ENCODE data around the gene UGT1A4. TPM values are rescaled to one million over a fixed set of nuclear protein-coding genes. Genes with fewer than 3 reads are reported as not detected.

The UGT1A4 gene
- total and polyA plus RNA-seq, 10 of the 15 experiments (the other 5 are each of a cell fraction or from before 2014, with no cell fraction given): not detected

GRCh38 chr2:233676046-233676445, 42.5 kb upstream of the UGT1A4 start:
- intact Hi-C loops (cut with micrococcal nuclease; ENCODE audit: unreplicated experiment) (no loop called here), in situ Hi-C loops (cut with MboI) (no loop called here)
- Histone ChIP-seq H4K20me1 (ENCODE audit: control insufficient read depth, insufficient read depth) (no peaks in the 10 kb centered on the region), H3K27me3 (replicated peaks in 1 of 2; ENCODE audit: control insufficient read depth in 2 of 2, insufficient read depth in 2 of 2, low read length in 1 of 2) (no peaks in the 10 kb centered on the region; a peak in 2 of 4 replicates), H3K79me2 (ENCODE audit: control insufficient read depth, insufficient read depth, low read length) (no peaks in the 10 kb centered on the region), H3K27ac (ENCODE audit: control insufficient read depth, insufficient read depth) (no peak overlapping the region), H3K4me1 (ENCODE audit: control insufficient read depth, insufficient read depth, low read length) (no peaks in the 10 kb centered on the region), H2AFZ (ENCODE audit: control insufficient read depth, low read depth, low read length) (no peak overlapping the region), H3K36me3 (ENCODE audit: control insufficient read depth in 2 of 2, insufficient read depth in 2 of 2, low read length in 1 of 2) (no peaks in the 10 kb centered on the region), H3K4me3 (no peak overlapping the region), H3K4me2 (ENCODE audit: control insufficient read depth, insufficient read depth) (no peak overlapping the region), H3K9ac (ENCODE audit: control insufficient read depth, insufficient read depth, low read length) (no peak overlapping the region), H3K9me3 (replicated peaks; ENCODE audit: control insufficient read depth, insufficient read depth, low read length) (no peaks in the 10 kb centered on the region)
- ChIA-PET POLR2A (interaction anchor here (0.5 kb wide), 1 partner anchor 160 kb away, joined by 3 read pairs; no protein-coding TSS in a partner anchor), SMC1A (ENCODE audit: uncharacterized antibody, unreplicated experiment) (no interaction called here), RAD21 (ENCODE audit: unreplicated experiment) (no interaction called here), CTCF (no interaction called here)
- ATAC-seq (no peak), FAIRE-seq (no peak), DNase-seq (ENCODE audit: low read depth, low spot score) (no peak)
- BruUV-seq (replicated peaks): no TSS peak
- WGBS (ENCODE audit: insufficient coverage, insufficient replicate concordance, low lambda C conversion rate, missing lambda C conversion rate): 0% methylated on average over 2 of the region's 2 CpGs
- no peak for TF ChIP-seq RCOR1 (conservative IDR thresholded peaks at IDR 0.05; ENCODE audit: low read depth, low read length)
- TF ChIP-seq POLR2AphosphoS2 (IDR thresholded peaks at IDR 0.05; ENCODE audit: low read depth, low read length): no peak
- TF ChIP-seq CHD1 (IDR thresholded peaks at IDR 0.05; ENCODE audit: low read depth, low read length): no peak
- TF ChIP-seq KAT2A (conservative IDR thresholded peaks at IDR 0.05; ENCODE audit: control insufficient read depth, low read depth, low read length): no peak
- TF ChIP-seq STAT3 (IDR thresholded peaks at IDR 0.05; ENCODE audit: low read depth, low read length): no peak
- no peak for TF ChIP-seq CREB1 (IDR thresholded peaks at IDR 0.05; ENCODE audit: low read depth)
- TF ChIP-seq ZNF592 (IDR thresholded peaks at IDR 0.05): no peak
- TF ChIP-seq SREBF2 (IDR thresholded peaks at IDR 0.05; ENCODE audit: low read length): no peak
- no peak for TF ChIP-seq CUX1 (IDR thresholded peaks at IDR 0.05; ENCODE audit: insufficient replicate concordance, low read depth, low read length)

All from GM12878 (cell line).